Neural progenitor cell (in vitro differentiated cells): ENCODE data around the gene MORN5. TPM values are rescaled to one million over a fixed set of nuclear protein-coding genes. Genes with fewer than 3 reads are reported as not detected.

Experiments
- DNase-seq: peaks from one replicate; pipeline ENCODE4 v3.0.0-alpha.2; 2016; ENCODE audit warnings: low spot score
- H2AFZ ChIP-seq: fragments of 200-600 bp; sonication (generic); replicated peaks from 2 replicates; pipeline ENCODE4 v1.6.1; 2016; ENCODE audit warnings: antibody characterized with exemption
- H3F3A ChIP-seq: fragments of 200-600 bp; sonication (generic); 2 replicates; pipeline ENCODE4 v1.6.1; 2016; ENCODE audit warnings: antibody characterized with exemption, low read depth
- H3K27ac ChIP-seq: fragments of 200-600 bp; sonication (generic); 2 replicates; pipeline ENCODE4 v1.5.1; 2016; ENCODE audit warnings: mild to moderate bottlenecking
- H3K27me3 ChIP-seq: fragments of 200-600 bp; sonication (generic); 2 replicates; pipeline ENCODE4 v1.6.1; 2016; ENCODE audit warnings: mild to moderate bottlenecking, moderate library complexity
- H3K36me3 ChIP-seq: fragments of 200-600 bp; sonication (generic); 2 replicates; pipeline ENCODE4 v1.5.1; 2016
- H3K4me1 ChIP-seq: fragments of 200-600 bp; sonication (generic); 2 replicates; pipeline ENCODE4 v1.6.1; 2016; ENCODE audit warnings: mixed run types
- H3K4me2 ChIP-seq: fragments of 200-600 bp; sonication (generic); 2 replicates; pipeline ENCODE4 v1.6.1; 2016
- H3K4me3 ChIP-seq: fragments of 200-600 bp; sonication (generic); 2 replicates; pipeline ENCODE4 v1.5.1; 2016
- H3K79me2 ChIP-seq: fragments of 200-600 bp; sonication (generic); 2 replicates; pipeline ENCODE4 v1.6.1; 2016; ENCODE audit warnings: low read depth
- H3K9ac ChIP-seq: fragments of 200-600 bp; sonication (generic); 2 replicates; pipeline ENCODE4 v1.6.1; 2016
- H3K9me3 ChIP-seq: fragments of 200-600 bp; sonication (generic); 2 replicates; pipeline ENCODE4 v1.5.1; 2016; ENCODE audit warnings: low read depth
- H4K20me1 ChIP-seq: fragments of 200-600 bp; sonication (generic); 2 replicates; pipeline ENCODE4 v1.6.1; 2016; ENCODE audit warnings: low read depth
- H3K27ac Mint-ChIP-seq: 3 replicates; pipeline ENCODE4 v1.8.0; 2021; ENCODE audit warnings: mixed read lengths
- H3K27me3 Mint-ChIP-seq: 2 replicates; pipeline ENCODE4 v1.8.0; 2022; ENCODE audit warnings: low read depth, mild to moderate bottlenecking, inconsistent platforms, moderate library complexity, mixed read lengths; ENCODE audit not compliant: insufficient read depth
- H3K36me3 Mint-ChIP-seq: 3 replicates; pipeline ENCODE4 v1.8.0; 2021; ENCODE audit warnings: mixed read lengths
- H3K4me1 Mint-ChIP-seq: 3 replicates; pipeline ENCODE4 v1.8.0; 2021; ENCODE audit warnings: mixed read lengths
- H3K4me3 Mint-ChIP-seq: 3 replicates; pipeline ENCODE4 v1.8.0; 2021; ENCODE audit warnings: mild to moderate bottlenecking, moderate library complexity, mixed read lengths
- H3K9me3 Mint-ChIP-seq: 3 replicates; pipeline ENCODE4 v1.8.0; 2020; ENCODE audit warnings: mixed read lengths
- CTCF ChIP-seq: fragments of 200-600 bp; sonication (generic); IDR thresholded peaks from 2 replicates; pipeline ENCODE4 v1.5.1; 2017; ENCODE audit warnings: antibody characterized with exemption, mild to moderate bottlenecking
- EZH2 ChIP-seq: fragments of 200-600 bp; sonication (generic); IDR thresholded peaks from 2 replicates; pipeline ENCODE4 v1.6.1; 2017; ENCODE audit warnings: antibody characterized with exemption, mild to moderate bottlenecking, moderate library complexity
- EZH2phosphoT487 ChIP-seq: fragments of 200-600 bp; sonication (generic); IDR thresholded peaks from 2 replicates; pipeline ENCODE4 v1.6.1; 2017; ENCODE audit warnings: antibody characterized with exemption
- total RNA-seq: library from RNA; depleted of rRNA; stranded (reverse); fragments of >200 nt; gene quantifications from 2 replicates; pipeline ENCODE4 v1.2.3, GENCODE V29; 2015; ENCODE audit warnings: low replicate concordance

Gene MORN5
- total RNA-seq, 1 donor from 2014 or later, result 3.7 TPM

GRCh38 chr9:122119166-122119521, 40.6 kb upstream of the MORN5 start:
- Histone ChIP-seq H3K27ac (no peak overlapping the region), H3K79me2 (no peaks in the 10 kb centered on the region), H2AFZ (no peak overlapping the region), H3F3A (peaks cover 22% of the 10 kb centered on the region), H3K4me3 (no peak overlapping the region), H3K9ac (no peak overlapping the region), H4K20me1 (no peaks in the 10 kb centered on the region), H3K9me3 (no peaks in the 10 kb centered on the region), H3K4me2 (no peak overlapping the region), H3K4me1 (peaks cover 27% of the 10 kb centered on the region), H3K27me3 (peaks cover 8% of the 10 kb centered on the region), H3K36me3 (no peaks in the 10 kb centered on the region)
- Mint-ChIP-seq H3K27ac (peak overlapping the region; percentile 72), H3K4me1 (peaks cover 30% of the 10 kb centered on the region), H3K9me3 (no peaks in the 10 kb centered on the region), H3K27me3 (peaks cover 6% of the 10 kb centered on the region), H3K4me3 (no peak overlapping the region), H3K36me3 (no peaks in the 10 kb centered on the region)
- no peak for DNase-seq
- TF ChIP-seq CTCF (no peak), EZH2 (no peak), EZH2phosphoT487 (no peak)

GRCh38 chr9:122119721-122120120, 40.0 kb upstream of the MORN5 start:
- Histone ChIP-seq H3F3A (peaks cover 17% of the 10 kb centered on the region), H2AFZ (no peak overlapping the region), H3K4me2 (no peak overlapping the region), H3K9me3 (no peaks in the 10 kb centered on the region), H3K79me2 (no peaks in the 10 kb centered on the region), H3K4me3 (no peak overlapping the region), H3K9ac (no peak overlapping the region), H3K36me3 (no peaks in the 10 kb centered on the region), H3K27ac (no peak overlapping the region), H3K27me3 (peaks cover 14% of the 10 kb centered on the region), H4K20me1 (no peaks in the 10 kb centered on the region), H3K4me1 (peaks cover 21% of the 10 kb centered on the region)
- H3K9me3 Mint-ChIP-seq, result no peaks in the 10 kb centered on the region
- H3K36me3 Mint-ChIP-seq, result no peaks in the 10 kb centered on the region
- no peak overlapping the region for H3K27ac Mint-ChIP-seq
- no peak overlapping the region for H3K4me3 Mint-ChIP-seq
- H3K27me3 Mint-ChIP-seq, result peaks cover 10% of the 10 kb centered on the region
- TF ChIP-seq EZH2phosphoT487 (no peak), CTCF (no peak), EZH2 (no peak)
- no peak for DNase-seq
- peaks cover 26% of the 10 kb centered on the region for H3K4me1 Mint-ChIP-seq

- H3K27ac ChIP-seq, result no peak overlapping the region
- Mint-ChIP-seq H3K9me3 (no peaks in the 10 kb centered on the region), H3K4me1 (peaks cover 24% of the 10 kb centered on the region), H3K36me3 (no peaks in the 10 kb centered on the region), H3K27me3 (peaks cover 16% of the 10 kb centered on the region), H3K27ac (no peak overlapping the region), H3K4me3 (no peak overlapping the region)
- H3K4me2 ChIP-seq, result no peak overlapping the region
- no peak for DNase-seq
- H3K9ac ChIP-seq, result no peak overlapping the region
- H3K27me3 ChIP-seq, result peaks cover 22% of the 10 kb centered on the region
- no peaks in the 10 kb centered on the region for H3K79me2 ChIP-seq
- H3K4me3 ChIP-seq, result no peak overlapping the region
- peaks cover 14% of the 10 kb centered on the region for H3K4me1 ChIP-seq
- H4K20me1 ChIP-seq, result peaks cover 2% of the 10 kb centered on the region
- H3K9me3 ChIP-seq, result no peaks in the 10 kb centered on the region
- peaks cover 11% of the 10 kb centered on the region for H3F3A ChIP-seq
- H2AFZ ChIP-seq, result no peak overlapping the region
- TF ChIP-seq EZH2 (no peak), EZH2phosphoT487 (no peak), CTCF (no peak)
- no peaks in the 10 kb centered on the region for H3K36me3 ChIP-seq
Measured at GRCh38 chr9:122120316-122121071, 39.2 kb upstream of the MORN5 start.
